ENCODE data around the gene KCNIP4.

DNA sequence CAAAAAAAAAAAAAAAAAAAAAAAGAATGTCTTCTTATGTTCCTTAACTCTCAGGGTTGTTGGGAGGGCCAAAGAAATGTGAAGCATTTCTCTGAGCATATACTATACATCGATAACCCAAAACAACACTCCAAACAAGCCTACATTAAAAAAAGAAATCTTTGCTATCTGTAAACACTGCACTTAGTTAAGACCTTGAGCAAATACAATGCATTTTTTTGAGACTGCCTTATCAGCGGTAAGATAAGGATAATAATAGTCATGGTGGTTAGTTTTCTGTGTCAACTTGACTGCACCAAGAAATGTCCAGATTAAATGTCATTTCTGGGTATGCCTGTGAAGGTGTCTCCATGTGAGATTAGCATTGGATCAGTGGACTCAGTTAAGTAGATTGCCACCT lies 706.4 kb downstream of the KCNIP4 start:
- TF ChIP-seq EZH2 (IDR thresholded peaks at IDR 0.05; ENCODE audit: low read depth, unreplicated experiment) (no peak), POLR2AphosphoS5 (IDR thresholded peaks at IDR 0.05; ENCODE audit: low read depth) (no peak), STAT1 (IDR thresholded peaks at IDR 0.05; ENCODE audit: unreplicated experiment) (no peak), JUNB (IDR thresholded peaks at IDR 0.05; ENCODE audit: unreplicated experiment) (no peak), ETS1 (IDR thresholded peaks at IDR 0.05) (no peak), EZH2phosphoT487 (IDR thresholded peaks at IDR 0.05; ENCODE audit: unreplicated experiment) (no peak), CREB1 (CRISPR knock-in tag; IDR thresholded peaks at IDR 0.05; ENCODE audit: low read depth) (no peak), ZNF114 (CRISPR knock-in tag; IDR thresholded peaks at IDR 0.05) (no peak)
- TF ChIP-seq, protein P1, sequence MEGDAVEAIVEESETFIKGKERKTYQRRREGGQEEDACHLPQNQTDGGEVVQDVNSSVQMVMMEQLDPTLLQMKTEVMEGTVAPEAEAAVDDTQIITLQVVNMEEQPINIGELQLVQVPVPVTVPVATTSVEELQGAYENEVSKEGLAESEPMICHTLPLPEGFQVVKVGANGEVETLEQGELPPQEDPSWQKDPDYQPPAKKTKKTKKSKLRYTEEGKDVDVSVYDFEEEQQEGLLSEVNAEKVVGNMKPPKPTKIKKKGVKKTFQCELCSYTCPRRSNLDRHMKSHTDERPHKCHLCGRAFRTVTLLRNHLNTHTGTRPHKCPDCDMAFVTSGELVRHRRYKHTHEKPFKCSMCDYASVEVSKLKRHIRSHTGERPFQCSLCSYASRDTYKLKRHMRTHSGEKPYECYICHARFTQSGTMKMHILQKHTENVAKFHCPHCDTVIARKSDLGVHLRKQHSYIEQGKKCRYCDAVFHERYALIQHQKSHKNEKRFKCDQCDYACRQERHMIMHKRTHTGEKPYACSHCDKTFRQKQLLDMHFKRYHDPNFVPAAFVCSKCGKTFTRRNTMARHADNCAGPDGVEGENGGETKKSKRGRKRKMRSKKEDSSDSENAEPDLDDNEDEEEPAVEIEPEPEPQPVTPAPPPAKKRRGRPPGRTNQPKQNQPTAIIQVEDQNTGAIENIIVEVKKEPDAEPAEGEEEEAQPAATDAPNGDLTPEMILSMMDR (conservative IDR thresholded peaks at IDR 0.05; ENCODE audit: low read depth in 2 of 2): no peak
- TF ChIP-seq, protein P2, sequence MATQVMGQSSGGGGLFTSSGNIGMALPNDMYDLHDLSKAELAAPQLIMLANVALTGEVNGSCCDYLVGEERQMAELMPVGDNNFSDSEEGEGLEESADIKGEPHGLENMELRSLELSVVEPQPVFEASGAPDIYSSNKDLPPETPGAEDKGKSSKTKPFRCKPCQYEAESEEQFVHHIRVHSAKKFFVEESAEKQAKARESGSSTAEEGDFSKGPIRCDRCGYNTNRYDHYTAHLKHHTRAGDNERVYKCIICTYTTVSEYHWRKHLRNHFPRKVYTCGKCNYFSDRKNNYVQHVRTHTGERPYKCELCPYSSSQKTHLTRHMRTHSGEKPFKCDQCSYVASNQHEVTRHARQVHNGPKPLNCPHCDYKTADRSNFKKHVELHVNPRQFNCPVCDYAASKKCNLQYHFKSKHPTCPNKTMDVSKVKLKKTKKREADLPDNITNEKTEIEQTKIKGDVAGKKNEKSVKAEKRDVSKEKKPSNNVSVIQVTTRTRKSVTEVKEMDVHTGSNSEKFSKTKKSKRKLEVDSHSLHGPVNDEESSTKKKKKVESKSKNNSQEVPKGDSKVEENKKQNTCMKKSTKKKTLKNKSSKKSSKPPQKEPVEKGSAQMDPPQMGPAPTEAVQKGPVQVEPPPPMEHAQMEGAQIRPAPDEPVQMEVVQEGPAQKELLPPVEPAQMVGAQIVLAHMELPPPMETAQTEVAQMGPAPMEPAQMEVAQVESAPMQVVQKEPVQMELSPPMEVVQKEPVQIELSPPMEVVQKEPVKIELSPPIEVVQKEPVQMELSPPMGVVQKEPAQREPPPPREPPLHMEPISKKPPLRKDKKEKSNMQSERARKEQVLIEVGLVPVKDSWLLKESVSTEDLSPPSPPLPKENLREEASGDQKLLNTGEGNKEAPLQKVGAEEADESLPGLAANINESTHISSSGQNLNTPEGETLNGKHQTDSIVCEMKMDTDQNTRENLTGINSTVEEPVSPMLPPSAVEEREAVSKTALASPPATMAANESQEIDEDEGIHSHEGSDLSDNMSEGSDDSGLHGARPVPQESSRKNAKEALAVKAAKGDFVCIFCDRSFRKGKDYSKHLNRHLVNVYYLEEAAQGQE (IDR thresholded peaks at IDR 0.05; ENCODE audit: unreplicated experiment): no peak
